Umbilical cord (tissue), 2 donors: ENCODE measurements around the gene MYH9. TPM values are rescaled to one million over a fixed set of nuclear protein-coding genes. Genes with fewer than 3 reads are reported as not detected.
A peak's percentile ranks its signal among the peaks of the same experiment; 100 is the strongest.
"Not testable (repeated sequence)": the region's sequence is repeated elsewhere in the genome, so short reads cannot be mapped to it uniquely, and the experiment has no call there.

Experiments
- DNase-seq: peaks from one replicate; pipeline ENCODE4 v3.0.0-alpha.2; 2015; ENCODE audit warnings: low spot score
- total RNA-seq: library from RNA; depleted of rRNA; stranded (reverse); fragments of >200 nt; gene quantifications from one replicate; pipeline ENCODE4 v1.2.3, GENCODE V29; 2014; ENCODE audit warnings: low replicate concordance; ENCODE audit not compliant: insufficient read depth

MYH9 gene
- total RNA-seq = 425 TPM

DNA sequence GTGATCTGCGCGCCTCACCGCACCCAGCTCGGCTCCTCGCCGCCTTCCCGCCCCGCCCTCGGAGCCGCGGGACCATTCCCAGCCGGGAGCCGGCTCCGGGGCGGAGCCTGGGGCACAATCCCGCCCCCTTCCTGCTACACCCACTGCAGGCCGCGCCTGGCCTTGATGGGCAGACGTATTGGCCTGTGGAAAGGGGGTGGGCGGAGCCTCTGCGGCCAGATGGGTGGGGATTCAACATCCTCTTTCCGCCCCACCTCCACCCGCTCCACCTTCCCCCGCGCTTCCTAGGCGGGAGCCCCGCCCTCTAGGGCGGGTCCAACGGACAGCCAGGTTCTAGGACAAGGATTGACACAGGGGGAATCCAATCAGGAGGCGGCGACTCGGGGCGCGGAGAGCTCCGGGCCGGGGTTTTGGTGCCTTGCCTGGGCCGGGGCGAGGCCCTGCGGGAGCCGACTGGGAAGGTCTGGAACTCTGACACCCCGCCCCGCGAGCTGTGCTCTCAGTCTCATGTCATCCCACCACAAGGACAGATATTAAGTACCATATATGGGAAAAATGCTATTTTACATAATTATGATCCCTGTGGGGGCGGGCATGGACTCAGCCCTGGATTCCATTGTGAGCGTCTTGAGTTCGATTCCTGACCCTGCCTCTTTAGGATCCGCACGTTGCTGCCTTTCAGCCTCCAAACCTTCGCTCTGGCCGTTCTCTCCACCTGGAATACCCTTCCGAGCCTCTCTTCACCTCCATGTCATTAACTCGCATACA is at the start of gene MYH9:
Gene MYH9, minus strand, starts transcription at position 9 of the 768 bp plus-strand sequence. CDS start 38,731 bp downstream, outside the sequence.
- peak; percentile 100 for DNase-seq

DNA sequence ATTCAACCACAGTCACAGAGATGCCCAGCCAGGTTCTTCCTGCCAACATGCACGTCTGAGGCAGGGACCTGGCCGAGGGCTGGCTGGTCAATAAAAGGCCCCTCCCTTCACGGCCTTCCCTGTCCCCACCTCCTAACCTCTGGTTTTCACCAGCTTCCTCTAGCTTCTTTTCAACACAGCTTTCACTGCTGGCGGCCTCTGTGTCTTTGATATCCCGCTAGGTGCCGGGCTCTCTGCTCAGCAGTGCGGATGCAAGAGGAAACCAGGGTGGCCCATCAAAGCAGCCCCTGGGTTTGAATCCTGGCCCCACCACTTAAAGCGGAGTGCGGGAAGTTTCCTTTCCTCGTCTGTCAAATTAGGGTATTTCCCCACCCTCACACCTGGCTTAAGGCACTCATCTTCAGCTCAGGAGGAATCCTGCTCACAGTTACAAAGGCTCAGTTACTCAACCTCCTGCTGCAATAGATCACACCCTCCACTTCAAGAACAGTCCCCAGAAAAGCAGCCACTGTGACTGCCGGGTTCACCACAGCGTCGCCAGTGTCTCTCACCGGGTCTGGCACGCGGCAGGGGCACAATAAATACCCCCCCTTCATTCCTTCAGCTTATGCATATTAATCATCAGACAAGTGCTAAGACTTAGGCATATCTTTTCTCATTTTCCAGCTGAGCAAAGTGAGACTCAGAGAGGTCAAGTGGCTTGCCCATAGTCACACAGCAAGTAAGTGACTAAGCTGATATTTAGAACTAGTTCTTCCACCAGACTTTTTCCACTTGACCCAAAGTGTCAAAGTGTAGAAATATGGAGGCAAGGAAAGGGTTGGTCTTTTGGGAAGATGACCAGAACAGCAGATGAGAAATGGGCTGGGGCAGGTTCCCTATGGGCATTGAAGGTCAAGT is 48.0 kb upstream of the MYH9 start:
- DNase-seq = no peak

DNA sequence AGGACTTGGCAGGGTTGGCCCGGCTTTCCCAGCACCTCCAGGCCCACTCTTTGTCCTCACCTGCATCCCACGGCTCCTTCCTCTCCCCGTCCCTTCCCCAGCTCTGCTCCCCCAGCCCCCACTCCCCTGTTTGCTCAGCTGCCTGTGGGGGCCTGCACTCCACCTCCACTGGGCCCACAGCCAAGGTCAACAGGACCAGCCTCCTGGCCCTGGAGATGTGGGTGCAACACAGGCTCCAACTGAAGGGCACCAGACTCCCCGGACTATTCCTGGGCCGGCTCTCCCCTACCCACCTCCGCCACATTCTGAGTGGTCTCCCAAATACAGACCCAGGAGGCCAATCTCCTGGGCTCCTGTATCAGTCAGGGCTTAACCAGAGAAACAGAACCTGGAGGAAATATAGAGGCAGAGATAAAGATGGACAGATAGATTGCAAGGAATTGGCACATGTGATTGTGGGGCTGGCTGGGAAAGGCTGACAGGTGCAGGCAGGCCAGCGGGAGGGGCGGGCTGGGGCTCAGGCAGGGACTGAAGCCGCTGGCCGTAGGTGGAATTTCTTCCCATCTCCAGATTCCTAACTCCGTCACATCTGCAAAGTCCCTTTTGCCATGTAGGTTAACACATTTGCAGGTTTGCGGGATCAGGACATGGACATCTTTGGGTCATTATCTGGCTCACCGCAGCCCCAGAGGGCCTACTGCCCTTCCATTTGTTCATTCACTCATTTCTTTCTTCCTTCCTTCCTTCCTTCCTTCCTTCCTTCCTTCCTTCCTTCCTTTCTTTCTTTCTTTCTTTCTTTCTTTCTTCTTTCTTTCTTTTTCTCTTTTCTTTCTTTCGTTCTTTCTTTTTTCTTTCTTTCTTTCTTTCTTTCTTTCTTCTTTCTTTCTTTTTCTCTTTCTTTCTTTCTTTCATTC is 45.8 kb upstream of the MYH9 start:
- DNase-seq = no peak

DNA sequence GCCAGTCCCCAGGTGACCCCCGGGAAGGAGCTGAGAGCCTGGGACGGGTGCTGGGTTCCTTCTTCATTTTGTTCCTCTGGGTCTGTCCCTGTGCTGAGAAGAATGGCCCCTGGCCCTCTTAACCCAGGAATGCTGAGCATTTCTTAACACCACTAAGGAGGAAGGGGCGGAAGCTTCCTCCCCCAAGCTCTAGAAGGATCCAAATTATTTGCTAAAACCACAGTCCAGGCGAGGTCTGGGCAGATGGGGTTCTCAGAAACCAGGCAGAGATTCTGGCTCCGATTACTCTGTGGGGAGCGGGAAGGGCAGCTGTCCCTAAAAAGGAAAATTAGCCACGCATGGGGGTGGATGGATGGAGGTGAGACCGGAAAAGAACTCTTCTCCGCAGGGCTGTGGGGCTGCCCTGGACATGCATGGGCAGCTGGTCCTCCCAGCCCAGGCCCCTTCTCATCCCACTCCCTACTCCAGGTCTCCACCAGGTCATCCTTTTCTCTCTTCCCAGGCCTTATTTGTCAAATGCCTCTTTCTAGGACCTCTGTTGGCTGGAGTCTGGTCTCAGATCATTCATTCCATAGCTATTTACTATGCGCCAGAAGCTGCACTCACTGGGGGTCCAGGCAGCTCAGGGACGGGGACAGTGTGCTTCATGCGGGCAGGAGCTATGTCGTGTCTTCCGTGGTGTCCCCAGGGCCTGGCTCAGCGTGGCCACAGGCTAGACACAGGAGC is 45.0 kb upstream of the MYH9 start:
- DNase-seq = no peak

- no peak for DNase-seq
Observed at GRCh38 chr22:36431977-36432376, 44.2 kb upstream of the MYH9 start.

DNA sequence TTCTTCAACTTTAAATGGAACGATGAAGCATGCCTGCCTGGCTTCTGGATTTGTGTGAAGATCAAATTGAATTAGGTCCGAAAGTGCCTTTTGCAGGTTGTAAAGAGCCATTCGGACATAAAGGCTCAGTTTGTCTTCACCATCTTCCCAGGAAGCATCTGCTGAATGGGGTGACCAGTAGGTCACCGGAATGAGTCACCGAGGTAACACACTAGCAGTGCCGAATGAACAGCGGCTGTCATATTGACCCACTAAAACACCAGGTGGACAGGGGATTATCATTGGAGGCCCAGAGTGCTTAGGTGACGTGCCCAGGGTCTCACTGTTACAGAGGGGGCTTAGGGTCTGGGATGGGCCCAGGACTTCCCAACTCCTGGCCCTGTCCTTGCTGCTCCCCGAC is 43.1 kb upstream of the MYH9 start:
- DNase-seq = no peak

DNA sequence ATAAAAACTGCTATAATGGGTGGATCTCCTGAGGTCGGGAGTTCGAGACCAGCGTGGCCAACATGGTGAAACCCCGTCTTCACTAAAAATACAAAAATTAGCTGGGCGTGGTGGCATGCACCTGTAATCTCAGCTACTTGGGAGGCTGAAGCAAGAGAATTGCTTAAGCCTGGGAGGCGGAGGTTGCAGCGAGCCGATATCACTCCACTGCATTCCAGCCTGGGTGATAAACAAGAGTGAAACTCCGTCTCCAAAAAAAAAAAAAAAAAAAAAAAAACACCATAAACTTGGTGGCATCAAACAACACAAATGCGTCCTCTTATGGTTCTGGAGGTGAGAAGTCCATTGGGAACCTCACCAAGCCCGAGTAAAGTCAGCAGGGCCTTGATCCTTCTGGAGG is 40.2 kb upstream of the MYH9 start:
- DNase-seq = not testable (repeated sequence)

DNA sequence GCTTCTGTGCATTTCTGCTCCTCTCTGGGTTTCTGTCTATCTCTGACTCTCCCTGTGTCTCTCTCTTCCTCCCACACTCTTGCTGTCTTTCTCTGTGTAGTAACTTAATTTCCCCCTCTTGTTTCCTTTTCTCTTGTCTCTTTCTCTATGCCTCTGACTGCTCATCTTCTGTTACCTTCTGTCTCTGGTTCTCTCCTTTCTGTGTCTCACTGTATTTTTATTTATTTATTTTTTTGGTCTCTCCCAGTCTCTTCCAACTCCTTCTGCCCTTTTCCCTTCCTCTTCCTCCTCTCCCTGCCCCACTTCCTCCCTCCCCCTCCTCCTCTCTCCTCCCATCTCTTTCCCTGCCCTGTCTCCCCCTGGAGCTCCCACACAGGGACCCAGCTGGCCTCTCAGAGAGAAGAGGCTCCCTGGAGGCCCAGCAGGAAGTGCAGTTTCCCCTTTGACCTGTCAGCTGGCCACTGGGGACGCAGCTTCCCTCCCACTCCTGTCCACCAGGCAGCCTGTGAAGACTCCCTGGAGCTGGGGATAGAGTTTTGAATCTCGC is 38.3 kb upstream of the MYH9 start:
- DNase-seq = no peak

- DNase-seq = no peak
Observed at GRCh38 chr22:36424901-36425579, 37.3 kb upstream of the MYH9 start.

DNA sequence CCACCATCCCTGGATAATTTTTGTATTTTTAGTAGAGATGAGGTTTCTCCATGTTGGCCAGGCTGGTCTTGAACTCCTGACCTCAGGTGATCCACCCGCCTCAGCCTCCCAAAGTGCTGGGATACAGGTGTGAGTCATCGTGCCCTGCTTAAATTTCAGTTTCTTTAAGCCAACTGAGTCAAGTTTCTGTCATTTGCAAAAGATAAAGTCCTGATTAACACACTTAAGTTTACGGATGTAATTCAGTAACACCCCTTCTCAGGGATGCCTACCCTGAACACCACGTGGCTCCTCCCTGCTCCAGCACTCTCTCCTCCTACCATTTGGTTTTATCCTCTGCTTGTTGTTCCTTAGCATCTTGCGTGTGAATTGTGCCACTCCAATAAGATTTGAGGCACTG is 36.7 kb upstream of the MYH9 start:
- DNase-seq = not testable (repeated sequence)

DNA sequence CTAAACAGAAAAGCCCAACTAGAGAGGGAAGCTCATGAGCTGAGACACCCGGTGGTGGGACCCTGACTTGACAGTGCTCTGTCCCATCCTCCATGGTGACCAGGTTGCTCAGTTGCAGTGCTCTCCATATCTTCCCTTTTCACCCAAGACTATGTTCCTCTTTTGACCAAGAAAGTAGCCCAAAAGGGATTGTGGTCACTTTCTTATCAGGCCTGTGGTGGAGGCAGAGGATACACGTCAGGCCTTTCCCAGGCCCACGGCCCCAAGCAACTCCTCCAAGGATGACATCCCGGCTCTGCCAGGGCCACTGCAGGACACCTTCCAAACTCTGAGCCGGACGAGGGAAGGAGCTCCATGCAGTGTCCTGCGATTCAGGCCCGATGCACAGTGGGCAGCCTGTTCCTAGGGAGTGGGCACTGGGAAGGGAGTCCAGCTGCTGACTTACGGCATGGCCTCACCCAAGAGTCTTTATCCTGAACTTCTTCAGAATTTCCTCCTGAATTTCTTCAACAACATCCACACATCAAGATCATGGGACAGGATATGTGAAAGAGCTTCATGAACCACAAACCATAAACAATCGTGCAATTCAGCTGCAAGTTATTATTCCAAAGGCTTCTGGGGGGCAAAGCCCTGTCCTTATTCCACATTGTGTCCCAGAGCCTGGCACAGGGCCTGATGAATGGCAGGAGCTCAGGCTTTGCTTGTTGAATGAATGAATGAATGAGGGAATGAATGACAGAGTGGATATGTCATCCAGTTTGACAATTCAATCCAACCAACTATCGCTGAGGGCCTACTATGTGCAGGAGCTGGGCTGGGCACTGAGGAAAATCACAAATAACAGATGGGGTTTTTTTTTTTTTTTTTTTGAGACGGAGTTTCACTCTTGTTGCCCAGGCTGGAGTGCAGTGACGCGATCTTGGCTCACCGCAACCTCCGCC is 36.0 kb upstream of the MYH9 start:
- DNase-seq = no peak

DNA sequence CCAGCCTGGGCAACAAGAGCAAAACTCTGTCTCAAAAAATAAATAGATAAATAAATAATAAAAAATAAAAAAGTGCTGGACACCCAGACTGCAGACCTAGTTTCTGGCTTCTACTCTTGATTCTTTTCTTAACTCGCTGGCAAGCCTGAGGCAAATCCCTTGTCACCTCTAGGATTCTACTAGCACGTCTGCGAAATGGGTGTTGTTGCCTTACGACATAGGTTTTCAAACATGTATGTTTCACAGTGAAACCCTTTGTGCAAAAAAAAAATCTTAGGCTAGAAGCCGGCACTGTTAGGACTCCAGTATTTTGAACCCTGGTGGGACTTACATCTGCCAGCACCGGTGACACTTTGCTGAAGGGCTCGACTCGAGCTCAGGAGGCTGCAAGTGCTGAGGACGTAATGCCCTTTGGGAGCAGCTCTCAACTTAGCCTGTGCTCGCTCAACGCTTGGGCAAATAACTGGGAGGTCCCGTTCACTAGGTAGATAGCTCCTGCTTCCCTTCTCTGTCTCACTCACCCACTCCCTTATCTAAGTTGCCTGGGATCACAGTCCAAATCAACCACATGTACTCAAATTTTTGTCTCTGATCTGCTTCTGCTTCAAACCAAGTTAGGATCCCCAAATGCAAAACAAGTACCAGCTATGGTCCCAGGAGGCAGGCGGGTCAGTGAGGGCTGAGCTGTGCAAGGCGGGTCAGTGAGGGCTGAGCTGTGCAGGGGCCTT is 34.7 kb upstream of the MYH9 start:
- DNase-seq = no peak

DNA sequence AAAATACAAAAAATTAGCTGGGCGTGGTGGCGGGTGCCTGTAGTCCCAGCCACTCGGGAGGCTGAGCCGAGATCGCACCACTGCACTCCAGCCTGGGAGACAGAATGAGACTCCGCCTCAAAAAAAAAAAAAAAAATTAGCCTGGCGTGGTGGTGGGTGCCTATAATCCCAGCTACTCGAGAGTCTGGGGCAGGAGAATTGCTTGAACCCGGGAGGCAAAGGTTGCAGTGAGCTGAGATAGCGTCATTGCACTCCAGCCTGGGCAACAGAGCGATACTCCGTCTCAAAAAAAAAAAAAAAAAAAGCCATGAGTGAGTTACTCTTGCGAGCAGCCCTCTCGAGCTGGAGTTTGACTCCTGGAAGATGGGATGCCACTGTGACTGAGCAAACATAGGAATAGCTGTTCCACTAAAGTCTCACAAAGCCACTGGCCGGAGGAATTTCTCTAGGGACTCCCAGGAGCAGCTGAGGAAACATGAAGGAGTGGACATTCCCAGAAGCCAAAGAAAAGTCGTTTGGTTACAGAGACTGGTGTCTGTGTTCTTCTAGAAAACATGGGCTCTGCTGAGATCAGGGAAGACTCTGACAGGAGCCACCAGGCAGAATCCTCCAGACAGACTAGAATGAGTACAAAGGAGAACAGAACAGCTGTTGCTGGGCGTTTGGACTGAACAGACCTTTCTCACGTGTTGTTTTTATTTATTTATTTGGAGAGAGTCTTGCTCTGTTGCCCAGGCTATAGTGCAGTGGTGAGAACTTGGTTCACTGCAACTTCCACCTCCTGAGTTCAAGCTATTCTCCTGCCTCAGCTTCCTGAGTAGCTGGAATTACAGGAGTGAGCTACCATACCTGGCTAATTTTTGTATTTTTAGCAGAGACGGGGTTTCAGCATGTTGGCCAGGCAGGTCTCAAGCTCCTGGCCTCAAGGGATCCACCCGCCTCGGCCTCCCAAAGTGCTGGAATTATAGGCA is 32.4 kb upstream of the MYH9 start:
- no peak for DNase-seq

- peak; percentile 92 for DNase-seq
Observed at GRCh38 chr22:36419177-36419911, 31.6 kb upstream of the MYH9 start.

DNA sequence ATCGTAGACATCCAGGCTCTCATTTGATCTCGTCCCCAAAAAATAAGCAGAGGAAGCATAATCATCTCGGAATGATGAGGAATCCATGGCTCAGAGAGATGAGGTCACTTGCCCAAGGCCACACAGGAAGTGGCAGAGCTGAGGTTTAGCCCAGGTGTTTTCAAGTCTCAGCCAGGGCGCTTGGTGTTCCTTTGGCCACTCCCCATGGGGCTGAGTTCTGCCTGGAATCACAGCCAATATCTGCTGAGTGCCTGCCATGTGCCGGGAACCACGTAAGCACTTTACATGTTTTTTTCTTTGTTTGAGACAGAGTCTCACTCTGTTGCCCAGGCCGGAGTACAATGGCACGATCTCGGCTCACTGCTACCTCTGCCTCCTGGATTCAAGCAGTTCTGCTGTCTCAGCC is 29.5 kb upstream of the MYH9 start:
- no peak for DNase-seq
